Suprapubic skin (tissue), 3 donors: ENCODE measurements around the gene NBAS.

Experiments used
- CTCF ChIP-seq, 2 donors: fragments of 200-600 bp in 1 of 2; fragments of 450-650 bp in 1 of 2; sonication (generic) in 1 of 2; IDR thresholded peaks; one replicate each; pipeline ENCODE4 v1.5.1; 2016 to 2019; ENCODE audit warnings: antibody characterized with exemption in 2 of 2, mild to moderate bottlenecking in 1 of 2, moderate library complexity in 1 of 2
- POLR2A ChIP-seq, 2 donors: fragments of 450-650 bp; IDR thresholded peaks; one replicate each; pipeline ENCODE4 v1.6.1; 2017; ENCODE audit warnings: antibody characterized with exemption in 2 of 2, mild to moderate bottlenecking in 2 of 2, moderate library complexity in 2 of 2

- TF ChIP-seq POLR2A (IDR thresholded peaks at IDR 0.05) (no peak), CTCF (IDR thresholded peaks at IDR 0.05) (no peak)
Measured at GRCh38 chr2:15348045-15348444, 213.1 kb downstream of the NBAS start.
